ENCODE measurements around the gene SENP8. TPM values are rescaled to one million over a fixed set of nuclear protein-coding genes. Genes with fewer than 3 reads are reported as not detected.

The SENP8 gene
- total RNA-seq, 2 donors from 2014 or later = 0.54 to 0.78 TPM

DNA sequence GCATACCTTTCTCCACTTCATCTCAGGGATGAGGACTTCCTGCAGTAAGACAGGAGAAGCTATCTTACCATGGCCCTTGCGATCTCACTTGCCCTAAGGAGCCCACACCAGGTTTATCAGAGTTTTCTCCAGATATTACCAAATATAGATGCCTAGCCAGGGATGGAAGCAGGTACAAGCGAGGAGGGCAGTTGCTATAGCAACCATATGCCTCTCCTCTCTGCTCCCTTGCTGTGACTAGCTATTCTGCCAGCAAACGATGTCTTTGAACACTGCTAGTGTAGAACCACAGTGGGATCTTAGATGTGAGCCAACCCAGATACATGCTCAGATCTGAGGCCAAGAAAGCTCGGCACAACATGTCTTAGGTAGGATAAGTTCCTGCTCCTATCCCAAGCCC lies 45.5 kb downstream of the SENP8 start:
- ATAC-seq (ENCODE audit: insufficient number of reproducible peaks, low FRiP score, low read depth) = no peak
- DNase-seq (ENCODE audit: low spot score) = no peak

GRCh38 chr15:72166716-72167417 lies 48.7 kb downstream of the SENP8 start:
- Histone ChIP-seq H3K27me3 (replicated peaks; ENCODE audit: insufficient read depth) (no peaks in the 10 kb centered on the region), H3K9me3 (no peaks in the 10 kb centered on the region), H3K4me3 (no peak overlapping the region), H3K4me1 (ENCODE audit: control insufficient read depth in 1 of 2, low read depth in 2 of 2) (peaks cover 0 to 12% of the 10 kb centered on the region in 2 donors), H3K36me3 (no peaks in the 10 kb centered on the region), H3K27ac (no peak overlapping the region)
- no peak for TF ChIP-seq CTCF (IDR thresholded peaks at IDR 0.05)
- ATAC-seq (ENCODE audit: insufficient number of reproducible peaks, low FRiP score, low read depth) (no peak), DNase-seq (ENCODE audit: low spot score) (no peak)

More for the DNA sequence above, 45.5 kb downstream of the SENP8 start:
- no peak for TF ChIP-seq CTCF (IDR thresholded peaks at IDR 0.05)
- Histone ChIP-seq H3K27ac (no peak overlapping the region), H3K4me3 (no peak overlapping the region), H3K36me3 (no peaks in the 10 kb centered on the region), H3K4me1 (ENCODE audit: control insufficient read depth in 1 of 2, low read depth in 2 of 2) (peaks cover 0 to 8% of the 10 kb centered on the region in 2 donors), H3K27me3 (replicated peaks; ENCODE audit: insufficient read depth) (no peaks in the 10 kb centered on the region), H3K9me3 (no peaks in the 10 kb centered on the region)

- DNase-seq (ENCODE audit: low spot score) = no peak
- ATAC-seq (ENCODE audit: insufficient number of reproducible peaks, low FRiP score, low read depth) = no peak
- H3K27me3 ChIP-seq (replicated peaks; ENCODE audit: insufficient read depth) = no peaks in the 10 kb centered on the region
- TF ChIP-seq CTCF (IDR thresholded peaks at IDR 0.05) = no peak
- H3K36me3 ChIP-seq = no peaks in the 10 kb centered on the region
- H3K9me3 ChIP-seq = no peaks in the 10 kb centered on the region
- peaks cover 0 to 12% of the 10 kb centered on the region in 2 donors for H3K4me1 ChIP-seq (ENCODE audit: control insufficient read depth in 1 of 2, low read depth in 2 of 2)
- no peak overlapping the region for H3K27ac ChIP-seq
- no peak overlapping the region for H3K4me3 ChIP-seq
These were observed 49.2 kb downstream of the SENP8 start for GRCh38 chr15:72167445-72167844.

GRCh38 chr15:72168131-72168807 lies 50.1 kb downstream of the SENP8 start:
- Histone ChIP-seq H3K4me3 (no peak overlapping the region), H3K27me3 (replicated peaks; ENCODE audit: insufficient read depth) (no peaks in the 10 kb centered on the region), H3K36me3 (no peaks in the 10 kb centered on the region), H3K27ac (no peak overlapping the region), H3K4me1 (ENCODE audit: control insufficient read depth in 1 of 2, low read depth in 2 of 2) (peaks cover 0 to 12% of the 10 kb centered on the region in 2 donors), H3K9me3 (no peaks in the 10 kb centered on the region)
- DNase-seq (ENCODE audit: low spot score) (no peak), ATAC-seq (ENCODE audit: insufficient number of reproducible peaks, low FRiP score, low read depth) (no peak)
- no peak for TF ChIP-seq CTCF (IDR thresholded peaks at IDR 0.05)

- TF ChIP-seq CTCF (IDR thresholded peaks at IDR 0.05) = no peak
- DNase-seq (ENCODE audit: low spot score) (no peak), ATAC-seq (ENCODE audit: insufficient number of reproducible peaks, low FRiP score, low read depth) (no peak)
- no peak overlapping the region for H3K4me3 ChIP-seq
- no peak overlapping the region for H3K27ac ChIP-seq
- no peaks in the 10 kb centered on the region for H3K36me3 ChIP-seq
- H3K27me3 ChIP-seq (replicated peaks; ENCODE audit: insufficient read depth) = no peaks in the 10 kb centered on the region
- peaks cover 0 to 12% of the 10 kb centered on the region in 2 donors for H3K4me1 ChIP-seq (ENCODE audit: control insufficient read depth in 1 of 2, low read depth in 2 of 2)
- H3K9me3 ChIP-seq = no peaks in the 10 kb centered on the region
These were observed 50.6 kb downstream of the SENP8 start for GRCh38 chr15:72168808-72169190.

Measured in thoracic aorta (tissue), 2 donors.